Measurements from ENCODE around the gene POU2F1. TPM values are rescaled to one million over a fixed set of nuclear protein-coding genes. Genes with fewer than 3 reads are reported as not detected.

Gene POU2F1
- total RNA-seq, 1 experiment from 2014 or later, result 11.6 TPM

- ChIA-PET POLR2A (interaction anchor here (0.6 to 2.6 kb wide), 4 partner anchors 10 to 24 kb away, joined by 4 to 7 read pairs (median 5); no protein-coding TSS in a partner anchor), CTCF (interaction anchor here (0.5 to 1.5 kb wide), 5 partner anchors 14 to 1504 kb away, joined by 3 to 5 read pairs (median 3); no protein-coding TSS in a partner anchor)
- no peak for DNase-seq (ENCODE audit: unreplicated experiment)
- H3K4me3 Mint-ChIP-seq (ENCODE audit: unreplicated experiment), result no peak overlapping the region
- H3K36me3 Mint-ChIP-seq (ENCODE audit: insufficient read depth, unreplicated experiment), result no peaks in the 10 kb centered on the region
- no peak for TF ChIP-seq CTCF (IDR thresholded peaks at IDR 0.05; ENCODE audit: unreplicated experiment)
- H3K27me3 Mint-ChIP-seq (ENCODE audit: insufficient read depth, unreplicated experiment), result no peaks in the 10 kb centered on the region
- H3K4me1 Mint-ChIP-seq (ENCODE audit: insufficient read depth, unreplicated experiment), result peaks cover 15% of the 10 kb centered on the region
- intact Hi-C loops (cut with micrococcal nuclease), result no loop called here
- BruUV-seq (replicated peaks), result no TSS peak
- H3K9me3 Mint-ChIP-seq (ENCODE audit: unreplicated experiment), result peaks cover 8% of the 10 kb centered on the region
- H3K27ac Mint-ChIP-seq (ENCODE audit: low read depth, unreplicated experiment), result no peak overlapping the region
Observed at GRCh38 chr1:167246971-167247370, 26.3 kb downstream of the POU2F1 start.

- Mint-ChIP-seq H3K4me3 (ENCODE audit: unreplicated experiment) (no peak overlapping the region), H3K27me3 (ENCODE audit: insufficient read depth, unreplicated experiment) (no peaks in the 10 kb centered on the region), H3K9me3 (ENCODE audit: unreplicated experiment) (peaks cover 8% of the 10 kb centered on the region), H3K27ac (ENCODE audit: low read depth, unreplicated experiment) (no peak overlapping the region), H3K4me1 (ENCODE audit: insufficient read depth, unreplicated experiment) (peaks cover 15% of the 10 kb centered on the region), H3K36me3 (ENCODE audit: insufficient read depth, unreplicated experiment) (no peaks in the 10 kb centered on the region)
- CTCF ChIA-PET, result interaction anchor here (0.7 to 1.5 kb wide), 7 partner anchors 15 to 317 kb away, joined by 3 to 5 read pairs (median 3); partner anchors contain the start of gene POU2F1
- intact Hi-C loops (cut with micrococcal nuclease), result no loop called here
- no peak for DNase-seq (ENCODE audit: unreplicated experiment)
- BruUV-seq (replicated peaks), result no TSS peak
- POLR2A ChIA-PET, result interaction anchor here (0.6 to 2.6 kb wide), 6 partner anchors 10 to 303 kb away, joined by 3 to 7 read pairs (median 4); no protein-coding TSS in a partner anchor
- TF ChIP-seq CTCF (IDR thresholded peaks at IDR 0.05; ENCODE audit: unreplicated experiment), result no peak
Observed at GRCh38 chr1:167247754-167248153, 27.1 kb downstream of the POU2F1 start.

DNA sequence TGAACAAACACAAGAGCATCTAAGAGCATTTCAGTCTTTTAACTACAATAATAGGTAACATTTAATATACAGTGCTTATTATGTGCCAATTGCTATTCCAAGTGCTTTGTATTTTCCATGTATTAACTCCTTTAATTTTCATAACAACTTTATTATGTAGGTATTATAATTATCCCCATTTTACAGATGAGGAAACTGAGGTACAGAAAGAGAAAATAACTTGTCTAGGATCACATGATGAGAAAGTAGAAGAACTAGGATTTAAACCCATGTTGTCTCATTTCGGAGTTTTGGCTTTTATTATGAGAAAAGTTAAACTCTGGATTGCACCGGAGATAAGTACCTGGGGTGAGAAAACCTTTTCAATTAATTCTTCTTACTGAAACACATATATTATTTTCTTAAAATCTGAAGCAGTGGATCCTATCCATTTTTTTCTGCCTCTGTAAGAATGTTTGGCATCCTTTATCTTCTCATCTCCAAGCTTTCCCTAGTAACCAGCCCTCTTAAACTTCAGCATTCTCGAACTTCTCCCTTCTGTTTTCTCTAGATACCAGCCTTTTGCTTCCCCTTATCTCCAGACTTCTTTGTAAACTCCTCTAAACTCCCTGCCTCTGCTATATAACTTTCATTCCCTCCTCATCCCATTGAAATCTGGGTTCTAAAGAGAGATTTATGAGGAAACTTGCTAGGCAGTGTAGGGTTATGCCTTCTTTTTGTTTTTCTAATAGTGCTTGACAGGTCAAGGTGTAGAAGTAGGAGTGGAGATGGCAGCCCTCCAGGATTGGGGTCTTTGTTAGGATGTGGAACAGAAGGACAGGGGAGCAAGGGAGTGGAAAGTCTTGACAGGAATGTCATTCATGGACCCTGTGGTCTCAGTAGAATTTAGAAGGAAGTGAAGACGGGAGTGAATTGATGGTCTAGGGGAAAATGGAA lies 28.3 kb downstream of the POU2F1 start:
- Mint-ChIP-seq H3K4me1 (ENCODE audit: insufficient read depth, unreplicated experiment) (peaks cover 15% of the 10 kb centered on the region), H3K27ac (ENCODE audit: low read depth, unreplicated experiment) (no peak overlapping the region), H3K27me3 (ENCODE audit: insufficient read depth, unreplicated experiment) (no peaks in the 10 kb centered on the region), H3K36me3 (ENCODE audit: insufficient read depth, unreplicated experiment) (no peaks in the 10 kb centered on the region), H3K4me3 (ENCODE audit: unreplicated experiment) (no peak overlapping the region), H3K9me3 (ENCODE audit: unreplicated experiment) (peaks cover 4% of the 10 kb centered on the region)
- TF ChIP-seq CTCF (IDR thresholded peaks at IDR 0.05; ENCODE audit: unreplicated experiment), result no peak
- BruUV-seq (replicated peaks), result no TSS peak
- intact Hi-C loops (cut with micrococcal nuclease), result no loop called here
- ChIA-PET POLR2A (interaction anchor here (0.8 kb wide), 1 partner anchor 29 kb away, joined by 4 read pairs; no protein-coding TSS in a partner anchor), CTCF (interaction anchor here (0.5 to 1.1 kb wide), 4 partner anchors 8 to 195 kb away, joined by 3 to 4 read pairs (median 3); partner anchors contain the start of gene POU2F1)
- no peak for DNase-seq (ENCODE audit: unreplicated experiment)

DNA sequence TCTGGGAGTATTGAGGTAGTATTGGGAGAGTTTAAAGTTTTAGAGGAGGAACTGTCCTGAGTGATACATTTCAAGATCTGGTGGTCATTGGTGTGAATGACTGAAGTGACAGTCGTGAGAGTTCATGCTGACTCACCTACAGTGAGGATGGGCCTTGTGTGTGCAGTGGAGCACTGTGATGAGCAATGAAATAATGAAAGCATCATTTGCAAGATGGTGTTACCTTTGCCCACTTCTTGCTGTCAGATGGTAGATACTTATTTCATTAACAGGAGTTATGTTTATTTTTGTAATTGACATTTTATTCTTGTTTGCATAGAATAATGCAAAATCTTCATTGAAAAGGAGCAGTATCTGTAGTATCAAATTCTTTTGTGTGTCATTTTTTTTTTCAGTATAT lies 29.0 kb downstream of the POU2F1 start:
- no peaks in the 10 kb centered on the region for H3K36me3 Mint-ChIP-seq (ENCODE audit: insufficient read depth, unreplicated experiment)
- DNase-seq (ENCODE audit: unreplicated experiment), result no peak
- H3K4me1 Mint-ChIP-seq (ENCODE audit: insufficient read depth, unreplicated experiment), result peaks cover 15% of the 10 kb centered on the region
- BruUV-seq (replicated peaks), result no TSS peak
- H3K4me3 Mint-ChIP-seq (ENCODE audit: unreplicated experiment), result no peak overlapping the region
- ChIA-PET CTCF (interaction anchor here (0.5 kb wide), 1 partner anchor 9 kb away, joined by 3 read pairs; no protein-coding TSS in a partner anchor), POLR2A (no interaction called here)
- H3K27ac Mint-ChIP-seq (ENCODE audit: low read depth, unreplicated experiment), result no peak overlapping the region
- TF ChIP-seq CTCF (IDR thresholded peaks at IDR 0.05; ENCODE audit: unreplicated experiment), result no peak
- intact Hi-C loops (cut with micrococcal nuclease), result no loop called here
- no peaks in the 10 kb centered on the region for H3K9me3 Mint-ChIP-seq (ENCODE audit: unreplicated experiment)
- no peaks in the 10 kb centered on the region for H3K27me3 Mint-ChIP-seq (ENCODE audit: insufficient read depth, unreplicated experiment)
